GM06990 (cell line): Measurements from ENCODE around the gene MARCHF2.
"Not testable (repeated sequence)": the region's sequence is repeated elsewhere in the genome, so short reads cannot be mapped to it uniquely, and the experiment has no call there.

Source experiments
- DNase-seq: peaks from one replicate; pipeline ENCODE4 v3.0.0-alpha.2; 2011; ENCODE audit not compliant: insufficient read length; ENCODE audit errors: extremely low read depth
- H3K27me3 ChIP-seq: replicated peaks from 2 replicates; pipeline ENCODE4 v1.6.0; 2011; ENCODE audit warnings: low read length; ENCODE audit not compliant: control insufficient read depth, insufficient read depth
- H3K36me3 ChIP-seq: 2 replicates; pipeline ENCODE4 v1.5.1; 2011; ENCODE audit warnings: low read length; ENCODE audit not compliant: control insufficient read depth, insufficient read depth
- H3K4me3 ChIP-seq: replicated peaks from 2 replicates; pipeline ENCODE4 v1.5.1; 2011; ENCODE audit warnings: low read depth, mild to moderate bottlenecking, control low read depth, low read length
- CTCF ChIP-seq: IDR thresholded peaks from 2 replicates; pipeline ENCODE4 v1.5.1; 2011; ENCODE audit warnings: low read length, control low read depth, mild to moderate bottlenecking, inconsistent platforms; ENCODE audit not compliant: insufficient read depth, poor library complexity, severe bottlenecking

MARCHF2 gene

GRCh38 chr19:8399681-8400188 lies 13.4 kb upstream of the MARCHF2 start:
- DNase-seq, result no peak
- Histone ChIP-seq H3K36me3 (peaks cover 19% of the 10 kb centered on the region), H3K27me3 (no peaks in the 10 kb centered on the region), H3K4me3 (no peak overlapping the region)
- no peak for TF ChIP-seq CTCF

GRCh38 chr19:8401981-8402411 lies 11.1 kb upstream of the MARCHF2 start:
- no peak for DNase-seq
- Histone ChIP-seq H3K36me3 (peaks cover 23% of the 10 kb centered on the region), H3K4me3 (no peak overlapping the region), H3K27me3 (no peaks in the 10 kb centered on the region)
- TF ChIP-seq CTCF, result no peak

- TF ChIP-seq CTCF, result no peak
- Histone ChIP-seq H3K4me3 (no peak overlapping the region), H3K27me3 (no peaks in the 10 kb centered on the region), H3K36me3 (peaks cover 21% of the 10 kb centered on the region)
- DNase-seq, result no peak
Measured at GRCh38 chr19:8403098-8403819, 9.8 kb upstream of the MARCHF2 start.

GRCh38 chr19:8403820-8404109 lies 9.3 kb upstream of the MARCHF2 start:
- no peak for TF ChIP-seq CTCF
- H3K36me3 ChIP-seq, result peaks cover 21% of the 10 kb centered on the region
- DNase-seq, result no peak

GRCh38 chr19:8404391-8405151 lies 8.5 kb upstream of the MARCHF2 start:
- TF ChIP-seq CTCF, result no peak
- H3K4me3 ChIP-seq, result no peak overlapping the region
- H3K36me3 ChIP-seq, result peaks cover 21% of the 10 kb centered on the region
- no peaks in the 10 kb centered on the region for H3K27me3 ChIP-seq
- DNase-seq, result no peak

More at GRCh38 chr19:8403820-8404109, 9.3 kb upstream of the MARCHF2 start:
- no peaks in the 10 kb centered on the region for H3K27me3 ChIP-seq
- no peak overlapping the region for H3K4me3 ChIP-seq

GRCh38 chr19:8410718-8411117 lies 2.4 kb upstream of the MARCHF2 start:
- not testable (repeated sequence) for H3K36me3 ChIP-seq, H3K4me3 ChIP-seq, H3K27me3 ChIP-seq, DNase-seq
